GM12872 (cell line): ENCODE measurements around the gene VSIG10L2.
A peak's percentile ranks its signal among the peaks of the same experiment; 100 is the strongest.

Experiments used
- TF ChIP-seq, protein P1 (sequence below): IDR thresholded peaks from 3 replicates; pipeline ENCODE4 v1.5.1; 2011; ENCODE audit warnings: low read depth, mild to moderate bottlenecking, low read length, moderate library complexity; ENCODE audit not compliant: insufficient read depth

Gene VSIG10L2

DNA sequence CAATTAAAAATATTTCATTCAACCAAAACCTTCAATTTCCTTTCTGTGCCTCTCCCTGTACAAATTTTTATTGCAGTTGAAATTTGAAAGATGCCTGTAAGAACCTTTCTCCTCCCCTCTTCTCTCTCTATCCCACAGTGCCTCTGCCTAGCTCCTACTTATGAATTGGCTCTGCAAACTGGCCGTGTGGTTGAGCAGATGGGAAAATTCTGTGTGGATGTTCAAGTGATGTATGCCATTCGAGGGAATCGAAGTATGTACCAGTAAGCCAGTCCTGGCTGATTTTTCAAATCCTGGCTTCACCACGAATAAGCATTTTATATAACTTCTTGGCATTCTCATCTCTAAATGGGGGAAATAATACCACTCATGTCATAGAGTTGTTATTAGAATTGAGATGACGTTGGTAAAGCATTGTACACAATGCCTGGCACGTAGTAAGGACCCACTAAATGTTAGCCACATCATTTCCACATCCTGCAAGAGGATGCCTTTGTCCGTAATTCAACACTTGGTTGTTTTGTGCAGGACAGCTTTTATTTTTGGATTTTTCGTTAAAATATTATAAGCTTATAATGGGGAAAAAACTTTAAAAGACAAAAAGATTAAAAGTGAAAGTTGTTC is 35.5 kb upstream of the VSIG10L2 start:
- TF ChIP-seq, protein P1, sequence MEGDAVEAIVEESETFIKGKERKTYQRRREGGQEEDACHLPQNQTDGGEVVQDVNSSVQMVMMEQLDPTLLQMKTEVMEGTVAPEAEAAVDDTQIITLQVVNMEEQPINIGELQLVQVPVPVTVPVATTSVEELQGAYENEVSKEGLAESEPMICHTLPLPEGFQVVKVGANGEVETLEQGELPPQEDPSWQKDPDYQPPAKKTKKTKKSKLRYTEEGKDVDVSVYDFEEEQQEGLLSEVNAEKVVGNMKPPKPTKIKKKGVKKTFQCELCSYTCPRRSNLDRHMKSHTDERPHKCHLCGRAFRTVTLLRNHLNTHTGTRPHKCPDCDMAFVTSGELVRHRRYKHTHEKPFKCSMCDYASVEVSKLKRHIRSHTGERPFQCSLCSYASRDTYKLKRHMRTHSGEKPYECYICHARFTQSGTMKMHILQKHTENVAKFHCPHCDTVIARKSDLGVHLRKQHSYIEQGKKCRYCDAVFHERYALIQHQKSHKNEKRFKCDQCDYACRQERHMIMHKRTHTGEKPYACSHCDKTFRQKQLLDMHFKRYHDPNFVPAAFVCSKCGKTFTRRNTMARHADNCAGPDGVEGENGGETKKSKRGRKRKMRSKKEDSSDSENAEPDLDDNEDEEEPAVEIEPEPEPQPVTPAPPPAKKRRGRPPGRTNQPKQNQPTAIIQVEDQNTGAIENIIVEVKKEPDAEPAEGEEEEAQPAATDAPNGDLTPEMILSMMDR = no peak

DNA sequence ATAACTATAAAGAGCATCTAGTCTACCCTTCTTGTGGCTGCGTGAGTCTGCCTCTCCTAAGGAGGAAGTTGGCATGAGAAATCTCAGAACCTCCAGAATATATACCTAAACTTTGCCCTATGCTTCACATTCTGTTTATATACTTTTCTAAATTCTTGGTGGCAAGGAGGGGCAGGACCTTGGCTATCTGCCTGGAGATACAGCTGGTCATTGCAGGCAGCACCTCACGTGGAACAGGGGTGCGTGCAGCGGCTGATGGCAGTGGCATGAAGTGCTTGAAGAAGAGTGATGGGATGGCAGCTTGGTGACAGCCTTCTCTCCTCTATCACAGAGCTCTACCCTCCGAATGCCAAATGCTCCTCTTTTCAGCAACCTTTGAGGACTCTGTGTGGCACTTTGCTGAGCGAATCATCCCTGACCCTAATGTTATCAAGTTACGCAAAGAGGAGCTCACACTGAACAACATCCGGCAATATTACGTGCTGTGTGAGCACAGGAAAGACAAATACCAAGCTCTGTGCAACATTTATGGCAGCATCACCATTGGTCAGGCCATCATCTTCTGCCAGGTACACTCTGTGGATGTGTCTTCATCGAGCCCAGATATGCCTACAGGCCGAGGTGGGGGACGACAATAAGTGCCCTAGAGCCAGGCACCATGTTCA is 29.0 kb upstream of the VSIG10L2 start:
- TF ChIP-seq, protein P1 = no peak

DNA sequence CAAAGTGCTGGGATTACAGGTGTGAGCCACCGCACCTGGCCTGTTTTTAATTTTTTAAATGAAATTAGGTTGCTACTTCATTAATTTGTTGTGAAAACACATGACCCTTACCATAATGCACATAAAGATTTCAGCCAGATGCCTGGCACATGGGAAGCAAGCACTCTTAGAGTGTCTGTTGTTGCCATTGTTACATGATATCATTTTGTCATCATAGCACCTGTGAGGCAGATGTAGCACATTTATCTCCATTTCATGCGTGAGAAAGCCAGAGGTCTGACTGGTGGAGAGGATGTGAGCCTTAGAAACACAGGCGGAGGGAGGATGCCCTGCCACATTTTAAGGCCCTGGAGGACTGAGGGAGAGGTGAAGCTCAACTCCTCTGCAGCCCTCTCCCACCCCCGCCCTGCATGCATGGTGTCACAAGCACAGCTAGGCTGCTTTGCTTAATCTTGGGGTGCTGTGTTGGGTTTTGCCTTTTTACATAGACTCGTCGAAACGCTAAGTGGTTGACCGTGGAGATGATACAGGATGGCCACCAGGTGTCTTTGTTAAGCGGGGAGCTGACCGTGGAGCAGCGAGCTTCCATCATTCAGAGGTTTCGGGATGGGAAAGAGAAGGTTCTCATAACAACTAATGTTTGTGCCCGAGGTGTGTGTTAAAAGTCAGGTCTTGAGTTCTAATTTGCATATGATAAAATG is 27.6 kb upstream of the VSIG10L2 start:
- TF ChIP-seq, protein P1 = no peak

DNA sequence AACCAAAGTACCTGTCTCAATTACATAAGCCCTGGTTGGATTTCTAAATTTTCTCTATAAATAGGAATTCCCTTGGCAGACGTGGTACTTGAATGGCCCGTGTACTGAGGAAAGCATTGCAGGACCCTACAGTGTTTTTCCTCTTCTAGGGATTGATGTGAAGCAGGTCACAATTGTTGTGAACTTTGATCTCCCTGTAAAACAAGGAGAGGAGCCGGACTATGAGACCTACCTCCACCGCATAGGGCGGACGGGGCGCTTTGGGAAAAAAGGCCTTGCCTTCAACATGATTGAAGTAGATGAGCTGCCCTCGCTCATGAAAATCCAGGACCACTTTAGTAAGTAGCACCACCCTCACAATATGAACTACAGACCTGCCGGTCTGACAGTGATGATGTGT is 24.8 kb upstream of the VSIG10L2 start:
- TF ChIP-seq, protein P1 = no peak

DNA sequence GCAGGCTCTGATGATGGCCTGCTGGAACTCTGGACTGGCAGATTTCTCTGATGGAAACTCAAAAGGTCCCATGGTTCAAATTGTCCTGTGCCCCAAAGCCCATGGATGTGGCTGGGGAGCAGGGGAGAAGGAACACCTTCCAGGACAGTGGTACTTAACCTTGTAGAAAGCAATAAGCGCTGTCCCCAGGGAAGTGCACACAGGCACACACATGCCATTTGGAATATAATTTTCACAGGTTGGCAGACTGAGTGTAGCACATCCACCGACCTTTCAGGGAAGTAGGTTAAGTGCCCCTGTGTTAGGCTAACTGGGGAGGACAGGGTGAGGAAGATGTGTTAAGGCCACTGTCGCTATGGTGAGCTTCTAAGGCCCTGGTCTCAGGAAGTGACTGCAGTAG is 23.7 kb upstream of the VSIG10L2 start:
- TF ChIP-seq, protein P1 = no peak

DNA sequence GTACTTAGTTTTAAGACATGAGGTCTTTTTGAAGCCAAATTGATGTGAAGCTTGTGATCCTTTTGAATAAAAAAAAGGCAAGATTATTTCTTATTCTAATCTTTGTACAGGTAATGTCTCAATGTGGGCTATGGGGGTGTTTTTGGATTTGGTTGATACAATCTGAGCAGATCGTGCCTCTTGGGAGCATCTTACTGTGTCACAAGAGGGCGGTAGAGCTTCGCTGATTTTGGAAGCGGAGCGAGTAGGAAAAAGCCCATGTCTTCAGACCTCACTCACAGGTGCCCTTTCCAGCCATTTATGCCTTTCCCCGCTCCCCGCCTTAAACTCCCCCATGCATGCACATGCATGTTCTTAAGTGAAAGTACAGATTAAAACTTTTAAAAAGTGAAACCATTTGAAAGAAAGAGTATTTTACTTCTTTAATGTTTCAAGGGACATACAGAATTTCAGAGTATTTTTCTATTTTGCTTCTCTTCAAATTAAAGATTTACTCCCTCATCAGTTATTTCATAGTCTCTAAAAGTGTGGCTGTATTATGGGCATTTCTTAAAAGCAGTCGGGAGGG is 22.7 kb upstream of the VSIG10L2 start:
- TF ChIP-seq, protein P1 = peak; percentile 82

DNA sequence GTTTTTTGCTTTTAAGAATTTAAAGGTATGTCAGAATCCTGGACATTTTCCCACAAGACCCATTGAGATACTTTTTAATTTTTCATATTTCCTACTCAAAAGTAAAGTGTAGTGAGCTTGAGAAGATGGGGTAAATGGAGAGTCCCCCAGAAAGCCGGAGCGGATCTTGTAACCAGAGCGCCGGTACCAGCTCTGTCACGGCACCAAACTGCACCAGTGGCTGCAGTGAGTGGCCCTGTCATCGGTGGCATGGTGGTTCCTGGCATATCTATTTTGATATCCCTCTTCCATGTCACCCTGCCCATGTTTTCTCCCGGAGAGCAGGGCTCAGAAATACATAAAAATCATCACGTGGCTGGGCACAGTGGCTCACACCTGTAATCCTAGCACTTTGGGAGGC is 22.2 kb upstream of the VSIG10L2 start:
- TF ChIP-seq, protein P1 = no peak
